Measurements from ENCODE around the gene RPGRIP1L.

Gene RPGRIP1L

GRCh38 chr16:53588081-53588648 lies 115.5 kb downstream of the RPGRIP1L start:
- CTCF ChIA-PET: no interaction called here
- H3K4me1 Mint-ChIP-seq: no peaks in the 10 kb centered on the region
- H3K4me3 Mint-ChIP-seq: no peak overlapping the region
- H3K9me3 Mint-ChIP-seq: peaks cover 2% of the 10 kb centered on the region
- H3K27ac Mint-ChIP-seq: no peak overlapping the region
- peaks cover 4% of the 10 kb centered on the region for H3K27me3 Mint-ChIP-seq
- DNase-seq: no peak
- no peaks in the 10 kb centered on the region for H3K36me3 Mint-ChIP-seq

GRCh38 chr16:53583401-53583800 lies 120.3 kb downstream of the RPGRIP1L start:
- Mint-ChIP-seq H3K27me3 (no peaks in the 10 kb centered on the region), H3K27ac (no peak overlapping the region), H3K9me3 (no peaks in the 10 kb centered on the region), H3K36me3 (no peaks in the 10 kb centered on the region), H3K4me1 (no peaks in the 10 kb centered on the region), H3K4me3 (no peak overlapping the region)
- no peak for DNase-seq
- CTCF ChIA-PET: no interaction called here

- CTCF ChIA-PET: no interaction called here
- Mint-ChIP-seq H3K27me3 (no peaks in the 10 kb centered on the region), H3K36me3 (no peaks in the 10 kb centered on the region), H3K4me1 (no peaks in the 10 kb centered on the region), H3K4me3 (no peak overlapping the region), H3K27ac (no peak overlapping the region), H3K9me3 (no peaks in the 10 kb centered on the region)
- no peak for DNase-seq
Observed at GRCh38 chr16:53581784-53582183, 121.9 kb downstream of the RPGRIP1L start.

GRCh38 chr16:53580038-53580802 lies 123.4 kb downstream of the RPGRIP1L start:
- DNase-seq: no peak
- no peaks in the 10 kb centered on the region for H3K4me1 Mint-ChIP-seq
- CTCF ChIA-PET: interaction anchor here (1.9 kb wide), 1 partner anchor 30 kb away, joined by 4 read pairs; no protein-coding TSS in a partner anchor
- H3K27me3 Mint-ChIP-seq: no peaks in the 10 kb centered on the region
- no peaks in the 10 kb centered on the region for H3K9me3 Mint-ChIP-seq
- H3K4me3 Mint-ChIP-seq: no peak overlapping the region
- H3K27ac Mint-ChIP-seq: no peak overlapping the region
- no peaks in the 10 kb centered on the region for H3K36me3 Mint-ChIP-seq

GRCh38 chr16:53576904-53577303 lies 126.8 kb downstream of the RPGRIP1L start:
- Mint-ChIP-seq H3K4me3 (no peak overlapping the region), H3K27ac (no peak overlapping the region), H3K9me3 (no peaks in the 10 kb centered on the region), H3K36me3 (no peaks in the 10 kb centered on the region), H3K4me1 (no peaks in the 10 kb centered on the region), H3K27me3 (no peaks in the 10 kb centered on the region)
- DNase-seq: no peak
- CTCF ChIA-PET: no interaction called here

GRCh38 chr16:53576210-53576609 lies 127.4 kb downstream of the RPGRIP1L start:
- CTCF ChIA-PET: no interaction called here

GRCh38 chr16:53571763-53572162 lies 131.9 kb downstream of the RPGRIP1L start:
- no peak overlapping the region for H3K4me3 Mint-ChIP-seq
- no peaks in the 10 kb centered on the region for H3K36me3 Mint-ChIP-seq
- DNase-seq: no peak
- no peak overlapping the region for H3K27ac Mint-ChIP-seq
- CTCF ChIA-PET: no interaction called here
- H3K27me3 Mint-ChIP-seq: peaks cover 14% of the 10 kb centered on the region
- peaks cover 12% of the 10 kb centered on the region for H3K9me3 Mint-ChIP-seq
- H3K4me1 Mint-ChIP-seq: no peaks in the 10 kb centered on the region

More at GRCh38 chr16:53576210-53576609, 127.4 kb downstream of the RPGRIP1L start:
- H3K4me1 Mint-ChIP-seq: no peaks in the 10 kb centered on the region
- no peaks in the 10 kb centered on the region for H3K36me3 Mint-ChIP-seq
- no peak for DNase-seq
- no peak overlapping the region for H3K4me3 Mint-ChIP-seq
- peaks cover 7% of the 10 kb centered on the region for H3K9me3 Mint-ChIP-seq
- no peak overlapping the region for H3K27ac Mint-ChIP-seq
- no peaks in the 10 kb centered on the region for H3K27me3 Mint-ChIP-seq

- H3K27me3 Mint-ChIP-seq: peaks cover 20% of the 10 kb centered on the region
- peaks cover 10% of the 10 kb centered on the region for H3K9me3 Mint-ChIP-seq
- no peaks in the 10 kb centered on the region for H3K36me3 Mint-ChIP-seq
- H3K4me1 Mint-ChIP-seq: no peaks in the 10 kb centered on the region
- H3K27ac Mint-ChIP-seq: no peak overlapping the region
- no peak for DNase-seq
- CTCF ChIA-PET: no interaction called here
- H3K4me3 Mint-ChIP-seq: no peak overlapping the region
Observed at GRCh38 chr16:53566552-53567245, 137.0 kb downstream of the RPGRIP1L start.

GRCh38 chr16:53565296-53565863 lies 138.3 kb downstream of the RPGRIP1L start:
- Mint-ChIP-seq H3K27me3 (peaks cover 20% of the 10 kb centered on the region), H3K36me3 (no peaks in the 10 kb centered on the region), H3K27ac (no peak overlapping the region), H3K4me3 (no peak overlapping the region), H3K4me1 (no peaks in the 10 kb centered on the region), H3K9me3 (no peaks in the 10 kb centered on the region)
- CTCF ChIA-PET: no interaction called here
- DNase-seq: no peak

GRCh38 chr16:53563426-53563825 lies 140.2 kb downstream of the RPGRIP1L start:
- no peaks in the 10 kb centered on the region for H3K4me1 Mint-ChIP-seq
- DNase-seq: no peak
- CTCF ChIA-PET: interaction anchor here (1.5 kb wide), 1 partner anchor 12 kb away, joined by 3 read pairs; no protein-coding TSS in a partner anchor
- no peak overlapping the region for H3K4me3 Mint-ChIP-seq
- no peaks in the 10 kb centered on the region for H3K9me3 Mint-ChIP-seq
- H3K27me3 Mint-ChIP-seq: peaks cover 18% of the 10 kb centered on the region
- no peak overlapping the region for H3K27ac Mint-ChIP-seq
- H3K36me3 Mint-ChIP-seq: no peaks in the 10 kb centered on the region

- DNase-seq: no peak
- no peaks in the 10 kb centered on the region for H3K36me3 Mint-ChIP-seq
- H3K4me1 Mint-ChIP-seq: no peaks in the 10 kb centered on the region
- H3K27me3 Mint-ChIP-seq: peaks cover 6% of the 10 kb centered on the region
- no peak overlapping the region for H3K27ac Mint-ChIP-seq
- CTCF ChIA-PET: interaction anchor here (0.6 kb wide), 1 partner anchor 51 kb away, joined by 3 read pairs; no protein-coding TSS in a partner anchor
- no peaks in the 10 kb centered on the region for H3K9me3 Mint-ChIP-seq
- H3K4me3 Mint-ChIP-seq: no peak overlapping the region
Observed at GRCh38 chr16:53561101-53561888, 142.4 kb downstream of the RPGRIP1L start.

- Mint-ChIP-seq H3K9me3 (no peaks in the 10 kb centered on the region), H3K27ac (no peak overlapping the region)
- CTCF ChIA-PET: no interaction called here
Observed at GRCh38 chr16:53559270-53559951, 144.2 kb downstream of the RPGRIP1L start.

GRCh38 chr16:53558710-53559109 lies 144.9 kb downstream of the RPGRIP1L start:
- no peaks in the 10 kb centered on the region for H3K9me3 Mint-ChIP-seq
- H3K27ac Mint-ChIP-seq: no peak overlapping the region
- H3K4me3 Mint-ChIP-seq: no peak overlapping the region
- no peaks in the 10 kb centered on the region for H3K36me3 Mint-ChIP-seq
- CTCF ChIA-PET: no interaction called here
- no peaks in the 10 kb centered on the region for H3K4me1 Mint-ChIP-seq
- no peak for DNase-seq
- H3K27me3 Mint-ChIP-seq: no peaks in the 10 kb centered on the region

More at GRCh38 chr16:53559270-53559951, 144.2 kb downstream of the RPGRIP1L start:
- no peaks in the 10 kb centered on the region for H3K4me1 Mint-ChIP-seq
- H3K4me3 Mint-ChIP-seq: no peak overlapping the region
- no peak for DNase-seq
- H3K36me3 Mint-ChIP-seq: no peaks in the 10 kb centered on the region
- H3K27me3 Mint-ChIP-seq: no peaks in the 10 kb centered on the region

Data from activated naive CD4-positive, alpha-beta T cell treated with anti-CD3 and anti-CD28 coated beads, Interleukin-2, amount 10 ng/mL, durations not matched to agents 7 days and 5 days (primary cell).